A673 (cell line): ENCODE data around the gene REXO4. TPM values are rescaled to one million over a fixed set of nuclear protein-coding genes. Genes with fewer than 3 reads are reported as not detected.

Source experiments
- BruUV-seq: library from RNA; stranded (reverse); fragments of 400-500 nt; replicated peaks from 2 replicates; lab custom pipeline; 2021; lab: Mats Ljungman, UMichigan
- CTCF ChIA-PET: fragments of 300-600 bp; sonication (Branson Sonifier 250); formaldehyde crosslinking; loops from one replicate; lab custom pipeline; 2022; ENCODE audit warnings: antibody characterized with exemption; lab: Charles Lee
- POLR2A ChIA-PET: fragments of 300-600 bp; sonication (Branson Sonifier 250); formaldehyde crosslinking; loops from one replicate; lab custom pipeline; 2022; ENCODE audit warnings: antibody characterized with exemption; ENCODE audit not compliant: low non-redundant PET; lab: Charles Lee
- DNase-seq: peaks from one replicate; pipeline ENCODE4 v3.0.0-alpha.2; 2015; ENCODE audit warnings: low spot score
- H3K27ac ChIP-seq: fragments of 200-600 bp; sonication (generic); 2 replicates; pipeline ENCODE4 v1.5.1; 2016; ENCODE audit warnings: mixed run types, low read depth, mild to moderate bottlenecking, mixed read lengths, antibody characterized with exemption, low read length; ENCODE audit not compliant: poor library complexity, severe bottlenecking
- H3K27me3 ChIP-seq: fragments of 200-600 bp; sonication (generic); replicated peaks from 2 replicates; pipeline ENCODE4 v1.6.1; 2017; ENCODE audit warnings: mixed run types, low read depth, mild to moderate bottlenecking, mixed read lengths, antibody characterized with exemption, low read length; ENCODE audit not compliant: insufficient read depth, poor library complexity
- H3K36me3 ChIP-seq: fragments of 200-600 bp; sonication (generic); 2 replicates; pipeline ENCODE4 v1.6.1; 2016; ENCODE audit warnings: mixed run types, mild to moderate bottlenecking, mixed read lengths, antibody characterized with exemption, low read length; ENCODE audit not compliant: insufficient read depth, poor library complexity, severe bottlenecking
- H3K4me1 ChIP-seq: fragments of 200-600 bp; sonication (generic); 2 replicates; pipeline ENCODE4 v1.6.1; 2017; ENCODE audit warnings: mixed run types, mild to moderate bottlenecking, mixed read lengths, antibody characterized with exemption, low read length; ENCODE audit not compliant: insufficient read depth, poor library complexity, severe bottlenecking
- H3K4me3 ChIP-seq: fragments of 200-600 bp; sonication (generic); 2 replicates; pipeline ENCODE4 v1.5.1; 2016; ENCODE audit warnings: low read depth, mixed run types, mild to moderate bottlenecking, mixed read lengths, low read length; ENCODE audit not compliant: poor library complexity, severe bottlenecking
- H3K9me3 ChIP-seq: fragments of 200-600 bp; sonication (generic); 2 replicates; pipeline ENCODE4 v1.6.1; 2016; ENCODE audit warnings: mixed run types, low read depth, mild to moderate bottlenecking, mixed read lengths, antibody characterized with exemption, low read length; ENCODE audit not compliant: poor library complexity, severe bottlenecking
- EZH2 ChIP-seq: fragments of 200-600 bp; sonication (generic); IDR thresholded peaks from 2 replicates; pipeline ENCODE4 v1.6.1; 2017; ENCODE audit warnings: borderline replicate concordance, low read depth, mild to moderate bottlenecking, mixed read lengths, antibody characterized with exemption, low read length; ENCODE audit not compliant: poor library complexity, severe bottlenecking
- intact Hi-C: fragments of 100-400 bp; cut with micrococcal nuclease; formaldehyde crosslinking; loops from one replicate; pipeline ENCODE4 v1.10.0; 2022; ENCODE audit not compliant: unreplicated experiment
- total RNA-seq: library from RNA; stranded (reverse); gene quantifications from 2 replicates; pipeline ENCODE4 v1.2.3, GENCODE V29; 2021
- TF ChIP-seq, protein P1 (sequence below): fragments of 300-800, 200-600 bp; sonication (generic); conservative IDR thresholded peaks from 2 replicates; pipeline ENCODE4 v1.5.1; 2017; ENCODE audit warnings: low read depth, mild to moderate bottlenecking, antibody characterized with exemption, low read length, moderate library complexity, mixed read lengths

REXO4 gene
- total RNA-seq, 1 experiment from 2014 or later: 35.9 TPM

GRCh38 chr9:133408042-133408441, 9.8 kb downstream of the REXO4 start:
- intact Hi-C loops: no loop called here
- CTCF ChIA-PET: no interaction called here
- BruUV-seq: no TSS peak
- H3K27ac ChIP-seq: no peak overlapping the region
- peaks cover 56% of the 10 kb centered on the region for H3K36me3 ChIP-seq
- no peaks in the 10 kb centered on the region for H3K9me3 ChIP-seq
- no peak overlapping the region for H3K4me3 ChIP-seq
- POLR2A ChIA-PET: no interaction called here
- TF ChIP-seq, protein P1, sequence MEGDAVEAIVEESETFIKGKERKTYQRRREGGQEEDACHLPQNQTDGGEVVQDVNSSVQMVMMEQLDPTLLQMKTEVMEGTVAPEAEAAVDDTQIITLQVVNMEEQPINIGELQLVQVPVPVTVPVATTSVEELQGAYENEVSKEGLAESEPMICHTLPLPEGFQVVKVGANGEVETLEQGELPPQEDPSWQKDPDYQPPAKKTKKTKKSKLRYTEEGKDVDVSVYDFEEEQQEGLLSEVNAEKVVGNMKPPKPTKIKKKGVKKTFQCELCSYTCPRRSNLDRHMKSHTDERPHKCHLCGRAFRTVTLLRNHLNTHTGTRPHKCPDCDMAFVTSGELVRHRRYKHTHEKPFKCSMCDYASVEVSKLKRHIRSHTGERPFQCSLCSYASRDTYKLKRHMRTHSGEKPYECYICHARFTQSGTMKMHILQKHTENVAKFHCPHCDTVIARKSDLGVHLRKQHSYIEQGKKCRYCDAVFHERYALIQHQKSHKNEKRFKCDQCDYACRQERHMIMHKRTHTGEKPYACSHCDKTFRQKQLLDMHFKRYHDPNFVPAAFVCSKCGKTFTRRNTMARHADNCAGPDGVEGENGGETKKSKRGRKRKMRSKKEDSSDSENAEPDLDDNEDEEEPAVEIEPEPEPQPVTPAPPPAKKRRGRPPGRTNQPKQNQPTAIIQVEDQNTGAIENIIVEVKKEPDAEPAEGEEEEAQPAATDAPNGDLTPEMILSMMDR: no peak
- TF ChIP-seq EZH2: no peak
- H3K4me1 ChIP-seq: no peaks in the 10 kb centered on the region
- no peaks in the 10 kb centered on the region for H3K27me3 ChIP-seq
- no peak for DNase-seq

- DNase-seq: peak; percentile 80
- Histone ChIP-seq H3K4me1 (no peaks in the 10 kb centered on the region), H3K9me3 (no peaks in the 10 kb centered on the region), H3K27me3 (no peaks in the 10 kb centered on the region), H3K4me3 (no peak overlapping the region), H3K36me3 (peaks cover 47% of the 10 kb centered on the region), H3K27ac (no peak overlapping the region)
- ChIA-PET CTCF (no interaction called here), POLR2A (no interaction called here)
- intact Hi-C loops: loop anchor here (2.0 kb wide), 1 partner anchor 80 kb away; no protein-coding TSS in a partner anchor
- BruUV-seq: no TSS peak
- no peak for TF ChIP-seq EZH2
- TF ChIP-seq, protein P1: peak; percentile 94
These were observed 11.1 kb downstream of the REXO4 start for GRCh38 chr9:133406480-133407307.

DNA sequence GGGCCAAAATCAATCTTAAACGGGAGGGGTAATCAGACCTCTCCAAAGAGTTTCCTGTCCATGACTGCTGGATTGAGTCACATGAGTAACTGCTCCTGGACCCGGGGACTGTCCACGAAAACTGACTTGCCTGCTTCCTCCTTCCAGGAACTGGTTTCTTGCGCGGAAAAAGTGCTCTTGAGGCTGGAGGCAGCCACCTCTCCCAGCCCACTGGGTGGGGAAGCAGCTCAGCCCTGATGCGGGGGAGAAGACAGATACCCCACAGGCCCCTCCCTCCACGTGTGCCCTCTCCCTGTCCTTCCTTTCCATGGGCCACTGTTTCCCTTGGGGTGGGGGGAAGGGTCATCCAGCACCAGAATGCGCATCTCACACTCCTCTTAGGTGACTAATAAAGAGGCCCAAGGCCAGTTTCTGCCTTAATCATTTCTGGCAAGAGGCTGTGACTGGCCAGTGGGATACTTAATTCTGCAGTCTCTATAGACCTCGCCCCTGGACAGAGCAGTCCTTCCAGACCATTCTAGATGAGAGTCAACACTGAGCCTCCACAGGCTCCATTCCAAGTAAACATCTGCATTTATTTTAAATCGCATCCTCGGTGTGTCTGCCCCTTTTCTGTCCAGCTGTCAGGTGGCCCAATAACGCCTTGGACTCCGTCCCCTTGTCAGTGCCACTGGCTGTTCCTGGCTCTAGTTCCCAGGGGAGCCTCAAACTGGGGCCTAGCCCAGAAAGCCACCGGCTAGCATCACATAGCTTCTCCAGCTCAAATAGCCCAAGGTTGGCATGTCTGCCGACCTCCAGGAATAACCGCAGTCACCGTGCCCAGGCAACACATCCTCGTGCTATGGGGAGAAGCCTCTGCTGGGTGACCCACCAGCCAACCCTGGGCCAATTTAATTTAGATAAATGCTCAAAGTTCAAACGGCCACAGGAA, 12.0 kb downstream of the REXO4 start:
- BruUV-seq: TSS peak; percentile 36

More for the DNA sequence above, 12.0 kb downstream of the REXO4 start:
- Histone ChIP-seq H3K27ac (no peak overlapping the region), H3K4me3 (no peak overlapping the region), H3K36me3 (peaks cover 40% of the 10 kb centered on the region), H3K27me3 (no peaks in the 10 kb centered on the region), H3K9me3 (no peaks in the 10 kb centered on the region), H3K4me1 (no peaks in the 10 kb centered on the region)
- TF ChIP-seq, protein P1: no peak
- DNase-seq: no peak
- CTCF ChIA-PET: no interaction called here
- POLR2A ChIA-PET: no interaction called here
- intact Hi-C loops: loop anchor here (2.0 kb wide), 1 partner anchor 81 kb away; no protein-coding TSS in a partner anchor
